IPS-15b (cell line): ENCODE results near the gene CAPN1.
"Not testable (repeated sequence)": the region's sequence is repeated elsewhere in the genome, so short reads cannot be mapped to it uniquely, and the experiment has no call there.

ENCODE experiments used
- H3K27me3 ChIP-seq: one replicate; pipeline ENCODE4 v1.6.1; 2013; ENCODE audit warnings: low read length; ENCODE audit not compliant: control insufficient read depth, insufficient read depth
- H3K36me3 ChIP-seq: one replicate; pipeline ENCODE4 v1.6.1; 2013; ENCODE audit warnings: low read length; ENCODE audit not compliant: control insufficient read depth, insufficient read depth
- H3K4me1 ChIP-seq: one replicate; pipeline ENCODE4 v1.6.1; 2013; ENCODE audit warnings: mild to moderate bottlenecking, low read length; ENCODE audit not compliant: control insufficient read depth, insufficient read depth
- H3K4me3 ChIP-seq: one replicate; pipeline ENCODE4 v1.5.1; 2013; ENCODE audit warnings: low read depth, low read length
- H3K9ac ChIP-seq: one replicate; pipeline ENCODE4 v1.6.1; 2013; ENCODE audit warnings: low read depth, mild to moderate bottlenecking, low read length
- H3K9me3 ChIP-seq: one replicate; pipeline ENCODE4 v1.6.1; 2013; ENCODE audit warnings: mild to moderate bottlenecking, low read length; ENCODE audit not compliant: control insufficient read depth, insufficient read depth

CAPN1 gene

GRCh38 chr11:65148657-65149056 lies 33.1 kb upstream of the CAPN1 start:
- Histone ChIP-seq H3K4me3 (no peak overlapping the region), H3K9me3 (no peaks in the 10 kb centered on the region), H3K4me1 (no peaks in the 10 kb centered on the region), H3K27me3 (no peaks in the 10 kb centered on the region), H3K9ac (no peak overlapping the region), H3K36me3 (no peaks in the 10 kb centered on the region)

DNA sequence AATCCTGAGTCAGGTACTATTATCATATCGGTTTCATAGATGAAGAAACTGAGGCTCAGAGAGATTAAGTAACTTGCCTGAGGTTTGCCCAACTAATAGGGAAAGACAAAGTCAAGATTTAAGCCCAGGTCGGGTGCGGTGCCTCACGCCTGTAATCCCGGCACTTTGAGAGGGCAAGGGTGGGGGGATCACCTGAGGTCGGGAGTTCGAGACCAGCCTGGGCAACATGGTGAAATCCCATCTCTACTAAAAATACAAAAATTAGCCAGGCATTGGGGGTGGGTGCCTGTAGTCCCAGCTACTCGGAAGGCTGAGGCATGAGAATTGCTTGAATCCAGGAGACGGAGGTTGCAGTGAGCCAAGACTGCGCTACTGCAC lies 31.6 kb upstream of the CAPN1 start:
- not testable (repeated sequence) for H3K9me3 ChIP-seq, H3K27me3 ChIP-seq, H3K9ac ChIP-seq, H3K36me3 ChIP-seq, H3K4me1 ChIP-seq, H3K4me3 ChIP-seq

DNA sequence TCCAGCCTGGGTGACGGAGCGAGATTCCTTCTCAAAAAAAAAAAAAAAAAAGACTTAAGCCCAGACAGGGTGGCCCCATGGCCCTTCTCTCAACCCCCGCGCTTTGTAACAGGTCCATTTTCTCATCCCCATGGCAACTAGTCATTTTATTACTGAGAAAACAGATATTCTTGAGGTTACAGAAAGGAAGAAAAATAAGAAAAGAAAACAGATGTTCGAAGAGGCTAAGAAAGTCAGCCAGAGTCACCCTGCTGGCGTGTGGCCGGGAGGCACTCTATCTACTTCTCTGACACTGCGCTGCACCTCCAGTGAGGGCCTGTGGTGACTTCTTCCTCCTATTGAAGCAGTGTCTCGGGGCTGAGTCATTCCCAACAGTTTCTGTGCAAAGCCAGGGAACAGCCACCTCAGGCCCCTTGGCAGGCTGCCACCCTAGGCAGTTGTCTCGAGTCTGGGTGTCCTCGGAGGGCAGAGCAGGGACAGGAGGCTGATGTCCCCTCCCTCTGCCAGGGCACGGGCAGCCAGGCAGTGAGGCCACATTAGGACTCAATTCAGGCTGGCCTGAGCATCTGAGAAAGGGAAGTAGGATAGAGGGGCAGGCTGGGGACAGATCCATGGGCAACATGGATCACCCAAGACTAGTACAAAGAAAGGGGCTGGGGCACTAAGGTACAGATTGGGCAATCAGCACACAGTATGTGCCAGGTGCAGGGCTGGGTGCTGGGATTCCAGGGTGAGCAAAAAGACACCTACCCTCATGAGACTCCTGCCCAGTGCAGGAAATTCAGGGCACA lies 31.0 kb upstream of the CAPN1 start:
- H3K4me3 ChIP-seq = no peak overlapping the region
- no peaks in the 10 kb centered on the region for H3K4me1 ChIP-seq
- no peaks in the 10 kb centered on the region for H3K36me3 ChIP-seq
- H3K9ac ChIP-seq = no peak overlapping the region
- H3K27me3 ChIP-seq = no peaks in the 10 kb centered on the region
- H3K9me3 ChIP-seq = no peaks in the 10 kb centered on the region

DNA sequence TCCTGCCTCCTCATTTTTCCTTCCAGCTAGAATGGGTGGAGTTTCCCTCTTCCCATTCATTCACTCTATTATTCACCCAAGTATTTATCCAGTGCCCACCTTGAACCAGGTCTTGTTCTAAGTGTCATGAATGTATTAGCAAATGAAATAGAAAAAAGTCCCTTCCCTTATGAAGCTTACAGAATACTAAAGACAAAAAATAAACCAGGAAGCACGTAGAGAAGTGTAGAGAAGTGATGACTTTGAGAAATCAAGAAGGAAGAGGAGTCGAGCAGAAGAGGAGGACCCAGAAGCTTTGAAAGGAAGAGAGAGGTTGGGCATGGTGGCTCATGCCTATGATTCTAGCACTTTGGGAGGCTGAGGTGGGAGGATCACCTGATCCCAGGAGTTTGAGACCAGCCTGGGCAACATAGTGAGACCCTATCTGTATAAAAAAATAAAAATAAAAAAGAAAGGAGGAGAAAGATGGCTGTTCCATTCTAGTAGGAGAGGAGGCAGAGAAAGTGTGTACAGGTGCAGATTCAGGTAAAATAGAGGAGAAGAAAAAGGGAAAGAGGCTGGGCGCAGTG lies 30.3 kb upstream of the CAPN1 start:
- Histone ChIP-seq H3K9me3 (no peaks in the 10 kb centered on the region), H3K4me1 (no peaks in the 10 kb centered on the region), H3K27me3 (no peaks in the 10 kb centered on the region), H3K9ac (no peak overlapping the region), H3K4me3 (no peak overlapping the region), H3K36me3 (no peaks in the 10 kb centered on the region)

- H3K27me3 ChIP-seq = no peaks in the 10 kb centered on the region
- H3K9me3 ChIP-seq = no peaks in the 10 kb centered on the region
- no peak overlapping the region for H3K9ac ChIP-seq
- no peaks in the 10 kb centered on the region for H3K4me1 ChIP-seq
- H3K4me3 ChIP-seq = no peak overlapping the region
- H3K36me3 ChIP-seq = no peaks in the 10 kb centered on the region
Measured at GRCh38 chr11:65152122-65152521, 29.6 kb upstream of the CAPN1 start.

- no peaks in the 10 kb centered on the region for H3K4me1 ChIP-seq
- no peak overlapping the region for H3K4me3 ChIP-seq
- no peaks in the 10 kb centered on the region for H3K9me3 ChIP-seq
- no peak overlapping the region for H3K9ac ChIP-seq
- no peaks in the 10 kb centered on the region for H3K36me3 ChIP-seq
- no peaks in the 10 kb centered on the region for H3K27me3 ChIP-seq
Measured at GRCh38 chr11:65156256-65156655, 25.5 kb upstream of the CAPN1 start.

GRCh38 chr11:65156926-65157325 lies 24.8 kb upstream of the CAPN1 start:
- no peak overlapping the region for H3K4me3 ChIP-seq
- H3K9me3 ChIP-seq = no peaks in the 10 kb centered on the region
- no peaks in the 10 kb centered on the region for H3K4me1 ChIP-seq
- no peaks in the 10 kb centered on the region for H3K27me3 ChIP-seq
- no peaks in the 10 kb centered on the region for H3K36me3 ChIP-seq
- no peak overlapping the region for H3K9ac ChIP-seq

DNA sequence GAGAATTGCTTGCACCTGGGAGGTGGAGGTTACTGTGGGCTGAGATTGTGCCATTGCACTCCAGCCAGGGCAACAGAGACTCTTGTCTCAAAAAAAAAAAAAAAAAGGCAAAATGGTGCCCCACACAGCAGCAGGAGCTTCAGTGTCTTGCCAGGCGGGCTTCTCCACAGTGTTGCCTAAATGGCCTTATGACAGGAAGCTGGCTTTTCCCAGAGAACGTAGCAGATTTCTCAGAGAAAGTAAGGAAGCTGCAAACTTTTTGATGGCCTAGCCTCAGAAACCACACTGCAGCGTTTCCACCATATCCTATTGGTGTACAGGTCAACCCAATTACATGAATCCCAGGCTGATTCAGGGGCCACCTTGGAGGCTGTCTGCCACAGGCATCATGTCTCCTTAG lies 24.4 kb upstream of the CAPN1 start:
- Histone ChIP-seq H3K27me3 (no peaks in the 10 kb centered on the region), H3K4me1 (no peaks in the 10 kb centered on the region), H3K36me3 (no peaks in the 10 kb centered on the region), H3K9me3 (no peaks in the 10 kb centered on the region), H3K9ac (no peak overlapping the region), H3K4me3 (no peak overlapping the region)

GRCh38 chr11:65159012-65159411 lies 22.7 kb upstream of the CAPN1 start:
- Histone ChIP-seq H3K27me3 (no peaks in the 10 kb centered on the region), H3K9me3 (no peaks in the 10 kb centered on the region), H3K4me3 (no peak overlapping the region), H3K9ac (no peak overlapping the region), H3K4me1 (no peaks in the 10 kb centered on the region), H3K36me3 (no peaks in the 10 kb centered on the region)

DNA sequence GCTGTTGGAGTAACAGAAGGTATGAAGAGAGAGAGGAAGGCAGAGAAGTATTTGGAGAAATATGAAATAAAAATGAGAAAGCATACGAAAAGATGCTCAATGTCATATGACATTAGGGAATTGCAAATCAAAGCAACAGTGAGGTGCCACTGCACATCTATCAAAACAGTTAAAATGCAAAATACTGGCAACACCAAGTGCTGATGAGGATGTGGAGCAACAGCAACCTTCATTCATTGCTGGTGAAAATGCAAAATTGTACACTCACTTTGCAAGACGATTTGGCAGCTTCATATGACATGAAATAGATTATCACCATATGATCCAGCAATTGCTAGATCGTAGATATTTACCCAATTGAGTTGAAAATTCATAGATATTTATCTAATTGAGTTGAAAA lies 21.1 kb upstream of the CAPN1 start:
- Histone ChIP-seq H3K9me3 (no peaks in the 10 kb centered on the region), H3K9ac (no peak overlapping the region), H3K4me1 (peaks cover 2% of the 10 kb centered on the region), H3K4me3 (no peak overlapping the region), H3K36me3 (no peaks in the 10 kb centered on the region), H3K27me3 (no peaks in the 10 kb centered on the region)

GRCh38 chr11:65163684-65164083 lies 18.0 kb upstream of the CAPN1 start:
- Histone ChIP-seq H3K27me3 (no peaks in the 10 kb centered on the region), H3K36me3 (no peaks in the 10 kb centered on the region), H3K9ac (no peak overlapping the region), H3K9me3 (no peaks in the 10 kb centered on the region), H3K4me3 (no peak overlapping the region), H3K4me1 (peaks cover 2% of the 10 kb centered on the region)
